Hepatocyte (in vitro differentiated cells): ENCODE measurements around the gene ADRB2. TPM values are rescaled to one million over a fixed set of nuclear protein-coding genes. Genes with fewer than 3 reads are reported as not detected.

ENCODE experiments used
- DNase-seq: peaks from one replicate; pipeline ENCODE4 v3.0.0-alpha.2; 2016; ENCODE audit warnings: low spot score
- H2AFZ ChIP-seq: fragments of 200-600 bp; sonication (generic); 2 replicates; pipeline ENCODE4 v1.6.0; 2016; ENCODE audit warnings: antibody characterized with exemption, mild to moderate bottlenecking
- H3K27ac ChIP-seq: fragments of 200-600 bp; sonication (generic); 2 replicates; pipeline ENCODE4 v1.5.1; 2016; ENCODE audit warnings: mild to moderate bottlenecking
- H3K27me3 ChIP-seq: fragments of 200-600 bp; sonication (generic); 2 replicates; pipeline ENCODE4 v1.6.1; 2016
- H3K36me3 ChIP-seq: fragments of 200-600 bp; sonication (generic); replicated peaks from 2 replicates; pipeline ENCODE4 v1.5.1; 2016; ENCODE audit warnings: low read depth; ENCODE audit not compliant: insufficient read depth
- H3K4me1 ChIP-seq: fragments of 200-600 bp; sonication (generic); 2 replicates; pipeline ENCODE4 v1.5.1; 2016; ENCODE audit warnings: mild to moderate bottlenecking, moderate library complexity; ENCODE audit not compliant: insufficient read depth
- H3K4me2 ChIP-seq: fragments of 200-600 bp; sonication (generic); 2 replicates; pipeline ENCODE4 v1.6.0; 2016
- H3K4me3 ChIP-seq: fragments of 200-600 bp; sonication (generic); 2 replicates; pipeline ENCODE4 v1.5.1; 2016; ENCODE audit warnings: mild to moderate bottlenecking
- H3K79me2 ChIP-seq: fragments of 200-600 bp; sonication (generic); 2 replicates; pipeline ENCODE4 v1.6.0; 2017; ENCODE audit warnings: mild to moderate bottlenecking
- H3K9me2 ChIP-seq: fragments of 200-600 bp; sonication (generic); replicated peaks from 2 replicates; pipeline ENCODE4 v1.6.0; 2017; ENCODE audit warnings: mild to moderate bottlenecking; ENCODE audit not compliant: insufficient read depth
- H3K9me3 ChIP-seq: fragments of 200-600 bp; sonication (generic); 2 replicates; pipeline ENCODE4 v1.5.1; 2016; ENCODE audit warnings: low read depth, mild to moderate bottlenecking
- H4K20me1 ChIP-seq: fragments of 200-600 bp; sonication (generic); 2 replicates; pipeline ENCODE4 v1.6.0; 2016; ENCODE audit warnings: mild to moderate bottlenecking; ENCODE audit not compliant: insufficient read depth, poor library complexity, severe bottlenecking
- CTCF ChIP-seq: fragments of 200-600 bp; sonication (generic); IDR thresholded peaks from 2 replicates; pipeline ENCODE4 v1.5.1; 2016; ENCODE audit warnings: antibody characterized with exemption, mild to moderate bottlenecking; ENCODE audit not compliant: poor library complexity
- EZH2 ChIP-seq: fragments of 200-600 bp; sonication (generic); IDR thresholded peaks from 2 replicates; pipeline ENCODE4 v1.6.1; 2016; ENCODE audit warnings: antibody characterized with exemption, mild to moderate bottlenecking, borderline replicate concordance
- EZH2phosphoT487 ChIP-seq: fragments of 200-600 bp; sonication (generic); IDR thresholded peaks from one replicate; pipeline ENCODE4 v1.6.1; 2018; ENCODE audit warnings: antibody characterized with exemption, mild to moderate bottlenecking, low read depth, moderate library complexity; ENCODE audit not compliant: unreplicated experiment, severe bottlenecking
- WGBS: methylation state at CpG from one replicate; pipeline ENCODE4 v1.1.6; 2016; ENCODE audit warnings: low lambda C conversion rate; ENCODE audit errors: missing lambda C conversion rate; 5-methylcytosine and 5-hydroxymethylcytosine counted together
- polyA plus RNA-seq: library from polyadenylated mRNA; unstranded; fragments of >200 nt; fragmentation: Nextera tagmentation; extraction: Ambion mirVana; gene quantifications from 2 replicates; pipeline ENCODE4 v1.2.1, GENCODE V29; 2016
- total RNA-seq: library from RNA; depleted of rRNA; stranded (reverse); fragments of >200 nt; gene quantifications from 2 replicates; pipeline ENCODE4 v1.2.3, GENCODE V29; 2014

ADRB2 gene
- total and polyA plus RNA-seq, 2 experiments from 2014 or later, result 0.63 to 1.1 TPM

DNA sequence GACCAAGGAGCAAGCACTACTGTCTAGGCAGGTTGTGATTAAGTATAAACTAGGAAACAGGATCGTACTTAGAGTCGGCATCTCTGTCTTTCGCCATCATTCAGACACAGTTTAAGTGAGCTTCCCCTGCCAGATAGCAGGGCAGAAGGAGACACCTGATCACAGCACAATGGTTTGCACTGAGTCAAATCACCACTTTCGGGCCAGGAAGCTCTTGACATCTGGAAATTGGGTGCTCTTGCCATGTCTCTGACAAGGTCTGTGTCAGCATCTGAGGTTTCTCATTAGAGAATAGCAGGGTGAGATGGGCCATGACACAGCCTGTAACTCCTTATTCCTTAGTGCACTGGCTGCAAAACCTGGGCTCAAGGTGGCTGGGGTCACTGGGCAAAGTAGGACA lies 8.3 kb downstream of the ADRB2 start:
- Histone ChIP-seq H2AFZ (no peak overlapping the region), H3K9me3 (no peaks in the 10 kb centered on the region), H3K27me3 (peaks cover 6% of the 10 kb centered on the region), H4K20me1 (no peaks in the 10 kb centered on the region), H3K4me3 (no peak overlapping the region), H3K4me2 (no peak overlapping the region), H3K27ac (no peak overlapping the region), H3K79me2 (no peaks in the 10 kb centered on the region), H3K36me3 (no peaks in the 10 kb centered on the region), H3K9me2 (no peaks in the 10 kb centered on the region), H3K4me1 (no peaks in the 10 kb centered on the region)
- DNase-seq, result no peak
- 90% methylated on average over 4 of the region's 4 CpGs for WGBS
- TF ChIP-seq EZH2 (no peak), EZH2phosphoT487 (no peak), CTCF (no peak)

DNA sequence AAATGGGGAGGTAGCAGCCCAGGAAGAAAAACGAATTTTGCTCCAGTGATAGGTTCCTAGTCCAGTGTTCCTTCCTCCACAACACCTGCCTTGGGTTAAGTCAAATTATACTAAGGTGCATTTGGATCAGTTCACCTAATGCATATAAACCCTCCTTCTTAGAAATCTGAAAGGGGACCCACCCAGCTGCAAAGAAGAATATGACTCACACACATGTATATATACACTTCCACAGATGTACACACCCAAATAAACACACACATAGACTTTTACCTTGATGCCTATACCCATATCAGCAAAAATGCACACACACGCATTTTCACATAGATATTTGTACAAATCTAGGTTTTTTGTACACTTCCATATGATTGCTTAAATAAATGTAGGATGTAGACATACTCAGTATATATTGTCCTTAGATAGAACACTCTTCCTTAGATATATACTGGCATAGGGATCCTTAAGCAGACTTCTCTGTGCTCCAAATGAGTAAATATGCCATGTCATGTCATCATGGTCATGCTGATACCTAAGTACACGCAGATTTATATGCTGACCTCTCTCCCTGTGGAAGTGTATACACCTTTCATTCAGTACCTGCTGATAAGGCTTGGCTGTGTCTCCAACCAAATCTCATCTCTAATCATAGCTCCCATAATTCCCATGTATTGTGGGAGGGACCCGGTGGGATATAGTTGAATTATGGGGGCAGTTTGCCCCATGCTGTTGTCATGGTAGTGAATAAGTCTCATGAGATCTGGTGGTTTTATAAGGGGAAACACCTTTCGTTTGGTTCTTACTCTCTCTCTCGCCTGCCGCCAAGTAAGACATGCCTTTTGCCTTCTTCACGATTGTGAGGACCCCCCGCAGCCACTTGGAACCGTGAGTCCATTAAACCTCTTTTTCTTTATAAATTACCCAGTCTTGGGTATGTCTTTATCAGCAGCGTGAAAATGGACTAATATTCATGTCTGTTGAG lies 10.2 kb downstream of the ADRB2 start:
- Histone ChIP-seq H3K9me3 (no peaks in the 10 kb centered on the region), H3K4me2 (no peak overlapping the region), H3K9me2 (no peaks in the 10 kb centered on the region), H3K4me3 (no peak overlapping the region), H4K20me1 (no peaks in the 10 kb centered on the region), H2AFZ (no peak overlapping the region), H3K36me3 (no peaks in the 10 kb centered on the region), H3K79me2 (no peaks in the 10 kb centered on the region), H3K27me3 (no peaks in the 10 kb centered on the region), H3K27ac (no peak overlapping the region), H3K4me1 (no peaks in the 10 kb centered on the region)
- no peak for DNase-seq
- 89% methylated on average over 11 of the region's 11 CpGs for WGBS
- no peak for TF ChIP-seq CTCF
- TF ChIP-seq EZH2phosphoT487, result no peak
- TF ChIP-seq EZH2, result no peak

- no peaks in the 10 kb centered on the region for H3K9me2 ChIP-seq
- H3K27ac ChIP-seq, result no peak overlapping the region
- DNase-seq, result no peak
- no peak overlapping the region for H2AFZ ChIP-seq
- H3K4me1 ChIP-seq, result no peaks in the 10 kb centered on the region
- no peaks in the 10 kb centered on the region for H3K79me2 ChIP-seq
- H4K20me1 ChIP-seq, result no peaks in the 10 kb centered on the region
- no peak overlapping the region for H3K4me3 ChIP-seq
- no peaks in the 10 kb centered on the region for H3K36me3 ChIP-seq
- no peak overlapping the region for H3K4me2 ChIP-seq
- no peaks in the 10 kb centered on the region for H3K9me3 ChIP-seq
- 96% methylated on average over 3 of the region's 3 CpGs for WGBS
- no peaks in the 10 kb centered on the region for H3K27me3 ChIP-seq
- TF ChIP-seq EZH2, result no peak
- TF ChIP-seq CTCF, result no peak
- no peak for TF ChIP-seq EZH2phosphoT487
These were observed 11.0 kb downstream of the ADRB2 start for GRCh38 chr5:148837383-148837782.
